Kidney epithelial cell (primary cell): Measurements from ENCODE around the gene AFAP1L1. TPM values are rescaled to one million over a fixed set of nuclear protein-coding genes. Genes with fewer than 3 reads are reported as not detected.

Source experiments
- DNase-seq: peaks from one replicate; pipeline ENCODE4 v3.0.0-alpha.2; 2010; ENCODE audit warnings: low read depth
- H3K27me3 ChIP-seq: 2 replicates; pipeline ENCODE4 v1.6.0; 2011; ENCODE audit warnings: low read length; ENCODE audit not compliant: control insufficient read depth, insufficient read depth
- H3K36me3 ChIP-seq: 2 replicates; pipeline ENCODE4 v1.5.1; 2011; ENCODE audit warnings: low read length; ENCODE audit not compliant: control insufficient read depth, insufficient read depth
- H3K4me3 ChIP-seq: 2 replicates; pipeline ENCODE4 v1.5.1; 2011; ENCODE audit warnings: low read depth, mild to moderate bottlenecking, control low read depth, low read length
- total RNA-seq: library from RNA; depleted of rRNA; stranded (reverse); fragments of >200 nt; gene quantifications from 2 replicates; pipeline ENCODE4 v1.2.3, GENCODE V29; 2015
- TF ChIP-seq, protein P1 (sequence below): IDR thresholded peaks from 2 replicates; pipeline ENCODE4 v1.5.1; 2011; ENCODE audit warnings: mild to moderate bottlenecking, moderate library complexity, low read length, control low read depth, inconsistent platforms; ENCODE audit not compliant: insufficient read depth, poor library complexity, severe bottlenecking

Gene AFAP1L1
- total RNA-seq, 1 donor from 2014 or later, result 15.3 TPM

DNA sequence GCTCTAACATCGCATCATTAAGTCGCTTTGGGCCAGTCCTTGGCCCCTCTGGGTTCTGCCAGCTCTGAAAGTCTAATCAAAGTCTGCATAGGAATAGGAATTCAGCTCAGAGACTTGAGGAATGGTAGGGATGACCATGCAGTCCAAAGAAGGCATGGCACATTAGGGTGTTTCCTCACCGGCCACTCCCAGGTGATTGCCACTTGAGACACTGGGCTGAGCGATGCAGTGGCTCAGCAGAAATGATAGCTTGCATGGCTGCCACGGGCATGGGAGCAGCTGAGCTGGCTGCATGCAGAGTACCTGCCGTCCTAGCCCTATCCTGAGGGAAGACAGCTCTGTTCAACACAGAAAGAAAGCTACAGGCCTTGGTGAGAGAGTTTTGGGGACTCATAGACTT lies 28.8 kb downstream of the AFAP1L1 start:
- DNase-seq, result no peak
- Histone ChIP-seq H3K4me3 (no peak overlapping the region), H3K27me3 (no peaks in the 10 kb centered on the region), H3K36me3 (no peaks in the 10 kb centered on the region)
- TF ChIP-seq, protein P1, sequence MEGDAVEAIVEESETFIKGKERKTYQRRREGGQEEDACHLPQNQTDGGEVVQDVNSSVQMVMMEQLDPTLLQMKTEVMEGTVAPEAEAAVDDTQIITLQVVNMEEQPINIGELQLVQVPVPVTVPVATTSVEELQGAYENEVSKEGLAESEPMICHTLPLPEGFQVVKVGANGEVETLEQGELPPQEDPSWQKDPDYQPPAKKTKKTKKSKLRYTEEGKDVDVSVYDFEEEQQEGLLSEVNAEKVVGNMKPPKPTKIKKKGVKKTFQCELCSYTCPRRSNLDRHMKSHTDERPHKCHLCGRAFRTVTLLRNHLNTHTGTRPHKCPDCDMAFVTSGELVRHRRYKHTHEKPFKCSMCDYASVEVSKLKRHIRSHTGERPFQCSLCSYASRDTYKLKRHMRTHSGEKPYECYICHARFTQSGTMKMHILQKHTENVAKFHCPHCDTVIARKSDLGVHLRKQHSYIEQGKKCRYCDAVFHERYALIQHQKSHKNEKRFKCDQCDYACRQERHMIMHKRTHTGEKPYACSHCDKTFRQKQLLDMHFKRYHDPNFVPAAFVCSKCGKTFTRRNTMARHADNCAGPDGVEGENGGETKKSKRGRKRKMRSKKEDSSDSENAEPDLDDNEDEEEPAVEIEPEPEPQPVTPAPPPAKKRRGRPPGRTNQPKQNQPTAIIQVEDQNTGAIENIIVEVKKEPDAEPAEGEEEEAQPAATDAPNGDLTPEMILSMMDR, result no peak

DNA sequence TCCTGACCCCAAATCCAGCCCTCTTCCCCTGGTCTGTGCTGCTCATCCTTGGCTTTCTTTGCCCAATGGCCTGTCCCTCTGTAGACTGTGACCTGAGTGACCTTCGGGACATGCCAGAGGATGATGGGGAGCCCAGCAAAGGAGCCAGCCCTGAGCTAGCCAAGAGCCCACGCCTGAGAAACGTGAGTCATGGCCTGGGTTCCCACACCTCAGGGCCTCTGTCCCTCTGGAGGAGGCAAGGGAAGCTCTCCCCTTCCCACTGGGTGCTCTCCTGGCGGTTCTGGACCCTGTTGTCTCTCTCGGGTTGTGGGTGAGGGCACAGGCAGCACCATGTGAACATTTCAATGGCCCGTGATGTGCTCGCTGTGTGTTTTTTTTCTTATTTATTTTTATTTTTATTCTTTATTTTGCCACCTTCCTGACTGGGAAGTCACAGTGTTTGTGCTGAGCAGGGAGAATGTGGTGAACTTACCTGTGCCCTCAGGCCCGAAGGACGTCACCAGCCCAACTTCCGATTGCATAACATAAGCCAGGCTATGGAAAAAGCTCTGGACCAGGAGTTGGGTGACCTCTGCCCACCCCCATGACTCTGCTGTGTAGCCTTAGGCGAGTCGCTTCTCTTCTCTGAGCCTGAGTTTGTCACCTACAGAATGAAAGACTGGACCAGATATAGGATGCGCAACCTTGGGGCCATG lies 29.5 kb downstream of the AFAP1L1 start:
- DNase-seq, result no peak
- Histone ChIP-seq H3K36me3 (no peaks in the 10 kb centered on the region), H3K27me3 (no peaks in the 10 kb centered on the region), H3K4me3 (no peak overlapping the region)
- TF ChIP-seq, protein P1, result no peak

DNA sequence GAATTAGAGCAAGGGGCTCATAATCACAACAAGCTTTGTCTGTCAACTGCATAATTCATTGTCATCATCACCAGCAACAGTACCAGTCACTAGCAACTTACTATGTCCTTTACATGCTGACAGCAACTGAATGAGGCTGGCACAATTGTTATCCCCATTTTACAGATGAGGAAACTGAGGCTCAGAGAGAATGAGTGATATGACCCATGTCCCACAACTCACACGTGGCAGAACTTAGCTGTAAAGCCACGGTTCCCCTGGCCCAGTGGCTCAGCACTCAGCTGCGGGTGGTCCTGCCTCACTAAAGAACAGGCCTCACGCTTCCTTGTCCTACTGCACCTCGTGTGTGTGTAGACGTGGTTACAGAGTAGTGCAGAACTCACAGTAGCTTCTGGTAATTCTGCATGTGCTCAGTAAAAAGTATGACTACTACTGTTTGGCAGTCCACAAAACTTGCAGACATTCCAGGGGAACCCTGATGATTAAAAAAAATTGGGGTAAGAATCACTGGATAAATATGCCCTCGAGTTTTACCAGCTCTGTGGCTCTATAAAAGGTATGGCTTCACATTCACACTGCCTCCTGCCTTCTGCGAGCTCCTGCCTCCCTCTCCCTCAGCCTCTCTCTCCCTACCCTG lies 30.2 kb downstream of the AFAP1L1 start:
- Histone ChIP-seq H3K4me3 (no peak overlapping the region), H3K27me3 (no peaks in the 10 kb centered on the region), H3K36me3 (no peaks in the 10 kb centered on the region)
- TF ChIP-seq, protein P1, result no peak
- DNase-seq, result no peak

DNA sequence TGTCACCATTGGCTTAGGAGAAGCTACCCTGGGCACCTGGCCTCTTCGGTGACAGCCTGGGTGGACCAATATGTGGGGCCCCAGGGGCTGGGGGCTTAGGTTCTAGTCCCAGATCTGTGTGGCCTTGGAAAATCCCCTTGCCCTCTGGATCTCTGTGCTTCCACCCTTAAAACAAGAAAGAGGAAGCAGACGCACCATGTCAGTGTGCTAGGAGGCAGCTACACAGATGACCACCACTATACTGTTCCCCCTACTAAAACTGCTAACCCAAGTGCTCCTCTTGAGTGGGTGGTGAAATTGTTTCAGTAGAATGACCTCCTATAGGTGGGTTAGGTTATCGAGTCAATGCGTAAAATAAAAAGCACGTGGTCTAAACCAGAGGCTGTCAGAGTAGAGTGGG lies 31.0 kb downstream of the AFAP1L1 start:
- TF ChIP-seq, protein P1, result no peak
- Histone ChIP-seq H3K27me3 (no peaks in the 10 kb centered on the region), H3K4me3 (no peak overlapping the region), H3K36me3 (no peaks in the 10 kb centered on the region)
- no peak for DNase-seq

DNA sequence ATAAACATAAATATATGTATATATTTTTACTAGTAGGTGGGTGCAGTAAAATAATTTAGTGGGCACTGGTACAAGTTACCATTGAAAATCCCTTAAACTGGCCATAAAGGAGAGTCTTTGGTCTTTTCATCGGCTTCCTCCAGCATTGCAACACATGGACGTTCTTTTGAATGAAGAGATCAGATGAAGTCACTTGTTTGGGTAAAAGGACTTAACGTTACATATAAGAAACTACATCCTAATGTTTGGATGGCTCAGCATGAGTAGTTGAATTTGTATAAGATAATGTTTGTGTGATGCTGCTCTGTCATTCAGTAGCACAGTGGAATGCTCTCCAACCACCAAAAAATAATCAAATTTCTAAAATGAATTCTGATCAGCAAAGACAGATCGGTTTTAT lies 31.6 kb downstream of the AFAP1L1 start:
- Histone ChIP-seq H3K36me3 (no peaks in the 10 kb centered on the region), H3K4me3 (no peak overlapping the region), H3K27me3 (no peaks in the 10 kb centered on the region)
- TF ChIP-seq, protein P1, result no peak
- no peak for DNase-seq
